ENCODE results near the gene CACNA1S. TPM values are rescaled to one million over a fixed set of nuclear protein-coding genes. Genes with fewer than 3 reads are reported as not detected.
A peak's percentile ranks its signal among the peaks of the same experiment; 100 is the strongest.

Gene CACNA1S
- total RNA-seq, 1 experiment from 2014 or later, result not detected

GRCh38 chr1:201114245-201115131, 2.3 kb upstream of the CACNA1S start:
- peak overlapping the region; percentile 32 for H3K9ac ChIP-seq (ENCODE audit: extremely low read depth, insufficient read length, low read length)
- no peak overlapping the region for H4K8ac ChIP-seq (replicated peaks; ENCODE audit: insufficient read length, low read depth, low read length)
- no peaks in the 10 kb centered on the region for H3K79me1 ChIP-seq (ENCODE audit: insufficient read depth, low read depth, low read length, poor library complexity, severe bottlenecking)
- H3K4me1 ChIP-seq (ENCODE audit: insufficient read depth, low read length), result no peaks in the 10 kb centered on the region
- H3K14ac ChIP-seq (ENCODE audit: insufficient read depth, low read length), result 0 out of 2 replicates have a peak overlapping the region, but pooled peaks have one; percentile 42
- peak; percentile 85 for TF ChIP-seq CTCF (conservative IDR thresholded peaks at IDR 0.05)
- H2BK120ac ChIP-seq (ENCODE audit: low read depth, low read length, poor library complexity, severe bottlenecking), result no peak overlapping the region
- H3K27me3 ChIP-seq (ENCODE audit: insufficient read depth, low read length), result peaks cover 15% of the 10 kb centered on the region; the same call in 1 of the 2 replicates
- no peak overlapping the region for H4K5ac ChIP-seq (ENCODE audit: insufficient read length, low read depth, low read length)
- H4K20me1 ChIP-seq (ENCODE audit: control insufficient read depth, insufficient read depth, insufficient read length), result no peaks in the 10 kb centered on the region
- H3K18ac ChIP-seq (ENCODE audit: insufficient read length, low read depth, low read length), result no peak overlapping the region
- Mint-ChIP-seq H3K36me3 (ENCODE audit: insufficient read depth in 1 of 3, low read depth in 3 of 3) (no peaks in the 10 kb centered on the region), H3K27me3 (ENCODE audit: low read depth) (peaks cover 59% of the 10 kb centered on the region), H3K27ac (no peak overlapping the region; a peak in 1 of 7 replicates), H3K9me3 (no peaks in the 10 kb centered on the region), H3K4me1 (peaks cover 9 to 19% of the 10 kb centered on the region in 2 experiments), H3K4me3 (peak overlapping the region; percentile 63 to 85)
- H3K4me2 ChIP-seq (ENCODE audit: insufficient read depth, insufficient read length, low read length), result peak overlapping the region; percentile 44
- H2BK5ac ChIP-seq (ENCODE audit: insufficient read length, low read length), result no peak overlapping the region
- H3K23me2 ChIP-seq (ENCODE audit: insufficient read length, low read depth, low read length, poor library complexity, severe bottlenecking), result peaks cover 8% of the 10 kb centered on the region
- no peak overlapping the region for H2AK5ac ChIP-seq (ENCODE audit: insufficient read length, low read length)
- no peak overlapping the region for H3K27ac ChIP-seq (ENCODE audit: insufficient read length, low read depth, low read length)
- H3K56ac ChIP-seq (ENCODE audit: insufficient read length, low read depth, low read length), result no peak overlapping the region
- peak; percentile 95 for DNase-seq
- no peak overlapping the region for H2BK20ac ChIP-seq (ENCODE audit: low read depth, low read length, poor library complexity, severe bottlenecking)
- WGBS (ENCODE audit: extremely low coverage, insufficient read length, low lambda C conversion rate), result no CpG with 5 or more reads among the region's 88 CpGs
- no peak overlapping the region for H3K23ac ChIP-seq (ENCODE audit: insufficient read length, low read depth, low read length)
- no peak overlapping the region for H2AFZ ChIP-seq (ENCODE audit: low read length)
- no peaks in the 10 kb centered on the region for H3K9me3 ChIP-seq (ENCODE audit: control insufficient read depth, low read depth, low read length)
- no peak overlapping the region for H2BK15ac ChIP-seq (ENCODE audit: low read depth, low read length)
- H4K91ac ChIP-seq (ENCODE audit: insufficient read length, low read depth, low read length), result no peak overlapping the region
- H3T11ph ChIP-seq (ENCODE audit: low read length), result no peak overlapping the region
- no peak overlapping the region for H3K4ac ChIP-seq (ENCODE audit: low read depth, low read length)
- H3K79me2 ChIP-seq (ENCODE audit: insufficient read depth, low read length), result no peaks in the 10 kb centered on the region
- H2BK12ac ChIP-seq (ENCODE audit: insufficient read length, low read depth, low read length), result no peak overlapping the region

Measured in H9 (cell line).